K562 (cell line): Measurements from ENCODE around the gene FTH1. TPM values are rescaled to one million over a fixed set of nuclear protein-coding genes. Genes with fewer than 3 reads are reported as not detected.
A peak's percentile ranks its signal among the peaks of the same experiment; 100 is the strongest.

Experiments
- ATAC-seq: fragments of 200-7000 bp; cut with Tn5 transposase; 3 replicates; pipeline ENCODE4 v1.9.1; 2020; ENCODE audit warnings: moderate library complexity
- BruUV-seq: library from RNA; stranded (reverse); fragments of 400-500 nt; replicated peaks from 2 replicates; lab custom pipeline; 2021; lab: Mats Ljungman, UMichigan
- CTCF ChIA-PET: fragments of 300-600 bp; formaldehyde crosslinking; extraction: SDS; loops from one replicate; lab custom pipeline; 2021; ENCODE audit warnings: low intra/inter-chr PET ratio; lab: Yijun Ruan, JAX
- POLR2A ChIA-PET: fragments of 300-600, 350-650 bp; sonication (Branson Sonifier 250); formaldehyde crosslinking; extraction: SDS; loops from one replicate; lab custom pipeline; 2021; ENCODE audit warnings: antibody characterized with exemption, inconsistent platforms; lab: Yijun Ruan, JAX
- DNase-seq, 4 experiments: peaks; one replicate each; pipeline versions ENCODE4 v3.0.0 to v3.0.0-alpha.2; 2011 to 2018; ENCODE audit warnings: low spot score in 3 of 4, mixed read lengths in 3 of 4; ENCODE audit errors: extremely low read depth in 1 of 4
- FAIRE-seq: peaks from 2 replicates; lab custom pipeline; 2011; peaks lifted over from hg19 to GRCh38; lab: Jason Lieb, UNC
- H2AFZ ChIP-seq: 2 replicates; pipeline ENCODE4 v1.6.0; 2011; ENCODE audit warnings: low read depth, low read length, control low read depth, inconsistent platforms
- H3K27ac ChIP-seq: fragments of 200-600 bp; 3 replicates; pipeline ENCODE4 v1.8.0; 2011; ENCODE audit warnings: low read depth, mild to moderate bottlenecking, control low read depth, inconsistent platforms, low read length, moderate library complexity, mixed read lengths; ENCODE audit errors: extremely low read depth
- H3K27me3 ChIP-seq, 2 experiments: fragments of 300-600 bp in 1 of 2; 2 replicates in 1 of 2; 3 replicates in 1 of 2; pipeline versions ENCODE4 v1.6.0 to v1.8.0; 2011; ENCODE audit warnings: inconsistent platforms in 2 of 2, low read length in 2 of 2, mild to moderate bottlenecking in 1 of 2, mixed read lengths in 1 of 2, moderate library complexity in 1 of 2; ENCODE audit not compliant: control insufficient read depth in 2 of 2, insufficient read depth in 2 of 2
- H3K36me3 ChIP-seq: fragments of 300-600 bp; 3 replicates; pipeline ENCODE4 v1.8.0; 2011; ENCODE audit warnings: mild to moderate bottlenecking, low read length, inconsistent platforms; ENCODE audit not compliant: control insufficient read depth, insufficient read depth
- H3K4me1 ChIP-seq, 2 experiments: fragments of 200-600 bp in 1 of 2; replicated peaks in 1 of 2; 2 replicates in 1 of 2; 3 replicates in 1 of 2; pipeline versions ENCODE4 v1.5.1 to v1.8.0; 2011; ENCODE audit warnings: inconsistent platforms in 2 of 2, low read length in 2 of 2, mild to moderate bottlenecking in 1 of 2, mixed read lengths in 1 of 2, moderate library complexity in 1 of 2; ENCODE audit not compliant: control insufficient read depth in 2 of 2, insufficient read depth in 2 of 2
- H3K4me2 ChIP-seq: 2 replicates; pipeline ENCODE4 v1.6.1; 2011; ENCODE audit warnings: low read length, control low read depth, inconsistent platforms, mixed read lengths; ENCODE audit not compliant: insufficient read depth
- H3K4me3 ChIP-seq: fragments of 200-600 bp; sonication (generic), shearing (Covaris generic); 2 replicates; pipeline ENCODE4 v1.5.1; 2016; ENCODE audit warnings: control low read depth, inconsistent platforms
- H3K79me2 ChIP-seq: fragments of 200-600 bp; 3 replicates; pipeline ENCODE4 v1.8.0; 2011; ENCODE audit warnings: low read length, inconsistent platforms; ENCODE audit not compliant: control insufficient read depth, insufficient read depth
- H3K9ac ChIP-seq, 2 experiments: 2 replicates each; pipeline versions ENCODE4 v1.6.0 to v1.6.1; 2011; ENCODE audit warnings: low read depth in 2 of 2, low read length in 2 of 2, control low read depth in 1 of 2, inconsistent platforms in 1 of 2, mild to moderate bottlenecking in 1 of 2, mixed read lengths in 1 of 2; ENCODE audit not compliant: insufficient read depth in 1 of 2
- H3K9me1 ChIP-seq: one replicate; pipeline ENCODE4 v1.6.0; 2011; ENCODE audit warnings: inconsistent platforms, mild to moderate bottlenecking, low read length, moderate library complexity; ENCODE audit not compliant: control insufficient read depth, insufficient read depth
- H3K9me3 ChIP-seq: replicated peaks from 2 replicates; pipeline ENCODE4 v1.5.1; 2011; ENCODE audit warnings: low read depth, low read length, inconsistent platforms; ENCODE audit not compliant: control insufficient read depth, insufficient read depth
- H4K20me1 ChIP-seq: replicated peaks from 2 replicates; pipeline ENCODE4 v1.6.1; 2011; ENCODE audit warnings: low read length, inconsistent platforms, mixed read lengths; ENCODE audit not compliant: control insufficient read depth, insufficient read depth
- EP400 ChIP-seq: fragments of 450-650 bp; IDR thresholded peaks from 2 replicates; pipeline ENCODE4 v1.6.1; 2017; ENCODE audit warnings: antibody characterized with exemption, mild to moderate bottlenecking, moderate library complexity
- FOXK2 ChIP-seq, 2 experiments: fragments of 450-650 bp; IDR thresholded peaks in 1 of 2; conservative IDR thresholded peaks in 1 of 2; 2 replicates each; pipeline ENCODE4 v1.6.1; 2016; ENCODE audit warnings: low read depth in 2 of 2, mild to moderate bottlenecking in 1 of 2
- HMG20B ChIP-seq: fragments of 250-450 bp; sonication (Bioruptor Pico); IDR thresholded peaks from 2 replicates; pipeline ENCODE4 v1.5.0; 2021; ENCODE audit warnings: mild to moderate bottlenecking
- NCOA1 ChIP-seq: fragments of 450-650 bp; IDR thresholded peaks from 2 replicates; pipeline ENCODE4 v1.6.1; 2016; ENCODE audit warnings: low read depth
- RAD51 ChIP-seq: fragments of 450-650 bp; IDR thresholded peaks from 2 replicates; pipeline ENCODE4 v1.7.1; 2016; ENCODE audit warnings: low read depth, mild to moderate bottlenecking, borderline replicate concordance
- RBM25 ChIP-seq: fragments of 200-400 bp; formaldehyde crosslinking; IDR thresholded peaks from 2 replicates; pipeline ENCODE4 v1.6.1; 2018; ENCODE audit warnings: low read length, low read depth, moderate library complexity; ENCODE audit not compliant: severe bottlenecking
- SPI1 ChIP-seq: IDR thresholded peaks from 2 replicates; pipeline ENCODE4 v1.6.1; 2011; ENCODE audit warnings: low read depth, low read length, control low read depth, borderline replicate concordance
- STAG1 ChIP-seq: sonication (generic); formaldehyde crosslinking; IDR thresholded peaks from 2 replicates; pipeline ENCODE4 v1.5.0; 2020; ENCODE audit warnings: missing genetic modification reagents, borderline replicate concordance
- ZNF140 ChIP-seq: fragments of 250-450 bp; sonication (Bioruptor Pico); IDR thresholded peaks from 2 replicates; pipeline ENCODE4 v1.8.0; 2021; ENCODE audit warnings: moderate library complexity, mild to moderate bottlenecking, inconsistent platforms
- ZNF444 ChIP-seq: fragments of 250-450 bp; sonication (Bioruptor Pico); IDR thresholded peaks from 2 replicates; pipeline ENCODE4 v1.4.0; 2020; ENCODE audit warnings: mild to moderate bottlenecking, moderate library complexity
- ZNF830 ChIP-seq: fragments of 250-450 bp; sonication (Bioruptor Pico); IDR thresholded peaks from 2 replicates; pipeline ENCODE4 v1.5.0; 2021; ENCODE audit warnings: mild to moderate bottlenecking
- WGBS: fragments of 100-300 bp; shearing (Covaris generic); methylation state at CpG from one replicate; pipeline ENCODE4 v1.1.6; 2016; ENCODE audit warnings: low coverage, mixed read lengths; ENCODE audit not compliant: insufficient coverage; ENCODE audit errors: missing lambda C conversion rate; 5-methylcytosine and 5-hydroxymethylcytosine counted together
- in situ Hi-C: fragments of 300-500 bp; cut with MboI; formaldehyde crosslinking; loops from 4 replicates; pipeline ENCODE4 v1.15.0; 2018; ENCODE audit warnings: inconsistent platforms, mixed read lengths
- intact Hi-C: fragments of 100-400 bp; cut with micrococcal nuclease; formaldehyde crosslinking; loops from 2 replicates; pipeline ENCODE4 v1.14.2; 2022
- polyA plus RNA-seq, 8 experiments: library from polyadenylated mRNA; depleted of rRNA in 4 of 8; stranded (reverse) in 5 of 8; unstranded in 3 of 8; fragments of >200 nt; fragmentation: Nextera tagmentation in 2 of 8; fragmentation: Illumina TruSeq in 1 of 8; extraction: Ambion mirVana in 2 of 8; extraction: Trizol in 1 of 8; gene quantifications; 2 replicates each; pipeline versions ENCODE4 v1.2.1 to v1.2.3, GENCODE V29; 2011 to 2014; ENCODE audit warnings: inconsistent platforms in 1 of 8, missing spikeins in 1 of 8
- total RNA-seq, 7 experiments: library from RNA; depleted of rRNA in 6 of 7; stranded (reverse); fragments of >200 nt in 6 of 7; fragmentation: Illumina TruSeq in 2 of 7; extraction: Trizol in 2 of 7; gene quantifications; 2 replicates each; pipeline versions ENCODE4 v1.2.1 to v1.2.3, GENCODE V29; 2011 to 2021; ENCODE audit warnings: low replicate concordance in 1 of 7
- TF ChIP-seq, protein P1 (sequence below), 2 experiments: fragments of 450-650 bp; IDR thresholded peaks; 2 replicates each; pipeline ENCODE4 v1.6.1; 2016; ENCODE audit warnings: mild to moderate bottlenecking in 2 of 2, borderline replicate concordance in 1 of 2, low read depth in 1 of 2, moderate library complexity in 1 of 2

The FTH1 gene
- total and polyA plus RNA-seq, 9 of the 15 experiments (the other 6 are each of a cell fraction or from before 2014, with no cell fraction given), result 370 to 3,146 (median 802) TPM

GRCh38 chr11:61971248-61972111 lies 4.0 kb upstream of the FTH1 start:
- peak; percentile 95 for FAIRE-seq
- H3K27ac ChIP-seq, result peak overlapping the region; percentile 97
- 19% methylated on average over 13 of the region's 16 CpGs for WGBS
- CTCF ChIA-PET, result interaction anchor here (0.6 kb wide), 1 partner anchor 82 kb away, joined by 3 read pairs; no protein-coding TSS in a partner anchor
- H3K9me1 ChIP-seq, result no peaks in the 10 kb centered on the region
- H4K20me1 ChIP-seq, result peaks cover 5% of the 10 kb centered on the region
- H3K9ac ChIP-seq, result peak overlapping the region; percentile 76 to 89
- in situ Hi-C loops (no loop called here), intact Hi-C loops (loop anchor here (1.0 kb wide), 2 partner anchors 54 to 156 kb away; no protein-coding TSS in a partner anchor)
- no peaks in the 10 kb centered on the region for H3K9me3 ChIP-seq
- POLR2A ChIA-PET, result interaction anchor here (0.6 to 5.3 kb wide), 21 partner anchors 9 to 609 kb away, joined by 3 to 38 read pairs (median 4); partner anchors contain the start of genes CYB561A3 and TMEM138
- H3K36me3 ChIP-seq, result peaks cover 4% of the 10 kb centered on the region
- BruUV-seq, result no TSS peak
- peaks cover 44 to 54% of the 10 kb centered on the region in 2 experiments for H3K4me1 ChIP-seq
- no peaks in the 10 kb centered on the region for H3K27me3 ChIP-seq
- H3K79me2 ChIP-seq, result peaks cover 59% of the 10 kb centered on the region
- DNase-seq, result peak; percentile 92 to 99 (median 94)
- peak overlapping the region; percentile 66 for H2AFZ ChIP-seq
- peak; percentile 66 for ATAC-seq
- H3K4me2 ChIP-seq, result peak overlapping the region; percentile 74
- no peak overlapping the region; the same call in 1 of the 2 replicates for H3K4me3 ChIP-seq
- TF ChIP-seq SPI1, result no peak
- no peak for TF ChIP-seq ZNF140
- no peak for TF ChIP-seq HMG20B (CRISPR knock-in tag)
- TF ChIP-seq NCOA1, result peak; percentile 82
- TF ChIP-seq ZNF444, result no peak
- peak; percentile 94 to 97 for TF ChIP-seq FOXK2 (conservative IDR thresholded peaks at IDR 0.05 in 1 of 2, IDR thresholded peaks at IDR 0.05 in 1 of 2; ENCODE audit: low read depth in 2 of 2)
- no peak for TF ChIP-seq RBM25
- peak; percentile 89 for TF ChIP-seq EP400
- no peak for TF ChIP-seq ZNF830 (CRISPR knock-in tag)
- no peak for TF ChIP-seq STAG1
- peak; percentile 83 for TF ChIP-seq RAD51
- TF ChIP-seq, protein P1, sequence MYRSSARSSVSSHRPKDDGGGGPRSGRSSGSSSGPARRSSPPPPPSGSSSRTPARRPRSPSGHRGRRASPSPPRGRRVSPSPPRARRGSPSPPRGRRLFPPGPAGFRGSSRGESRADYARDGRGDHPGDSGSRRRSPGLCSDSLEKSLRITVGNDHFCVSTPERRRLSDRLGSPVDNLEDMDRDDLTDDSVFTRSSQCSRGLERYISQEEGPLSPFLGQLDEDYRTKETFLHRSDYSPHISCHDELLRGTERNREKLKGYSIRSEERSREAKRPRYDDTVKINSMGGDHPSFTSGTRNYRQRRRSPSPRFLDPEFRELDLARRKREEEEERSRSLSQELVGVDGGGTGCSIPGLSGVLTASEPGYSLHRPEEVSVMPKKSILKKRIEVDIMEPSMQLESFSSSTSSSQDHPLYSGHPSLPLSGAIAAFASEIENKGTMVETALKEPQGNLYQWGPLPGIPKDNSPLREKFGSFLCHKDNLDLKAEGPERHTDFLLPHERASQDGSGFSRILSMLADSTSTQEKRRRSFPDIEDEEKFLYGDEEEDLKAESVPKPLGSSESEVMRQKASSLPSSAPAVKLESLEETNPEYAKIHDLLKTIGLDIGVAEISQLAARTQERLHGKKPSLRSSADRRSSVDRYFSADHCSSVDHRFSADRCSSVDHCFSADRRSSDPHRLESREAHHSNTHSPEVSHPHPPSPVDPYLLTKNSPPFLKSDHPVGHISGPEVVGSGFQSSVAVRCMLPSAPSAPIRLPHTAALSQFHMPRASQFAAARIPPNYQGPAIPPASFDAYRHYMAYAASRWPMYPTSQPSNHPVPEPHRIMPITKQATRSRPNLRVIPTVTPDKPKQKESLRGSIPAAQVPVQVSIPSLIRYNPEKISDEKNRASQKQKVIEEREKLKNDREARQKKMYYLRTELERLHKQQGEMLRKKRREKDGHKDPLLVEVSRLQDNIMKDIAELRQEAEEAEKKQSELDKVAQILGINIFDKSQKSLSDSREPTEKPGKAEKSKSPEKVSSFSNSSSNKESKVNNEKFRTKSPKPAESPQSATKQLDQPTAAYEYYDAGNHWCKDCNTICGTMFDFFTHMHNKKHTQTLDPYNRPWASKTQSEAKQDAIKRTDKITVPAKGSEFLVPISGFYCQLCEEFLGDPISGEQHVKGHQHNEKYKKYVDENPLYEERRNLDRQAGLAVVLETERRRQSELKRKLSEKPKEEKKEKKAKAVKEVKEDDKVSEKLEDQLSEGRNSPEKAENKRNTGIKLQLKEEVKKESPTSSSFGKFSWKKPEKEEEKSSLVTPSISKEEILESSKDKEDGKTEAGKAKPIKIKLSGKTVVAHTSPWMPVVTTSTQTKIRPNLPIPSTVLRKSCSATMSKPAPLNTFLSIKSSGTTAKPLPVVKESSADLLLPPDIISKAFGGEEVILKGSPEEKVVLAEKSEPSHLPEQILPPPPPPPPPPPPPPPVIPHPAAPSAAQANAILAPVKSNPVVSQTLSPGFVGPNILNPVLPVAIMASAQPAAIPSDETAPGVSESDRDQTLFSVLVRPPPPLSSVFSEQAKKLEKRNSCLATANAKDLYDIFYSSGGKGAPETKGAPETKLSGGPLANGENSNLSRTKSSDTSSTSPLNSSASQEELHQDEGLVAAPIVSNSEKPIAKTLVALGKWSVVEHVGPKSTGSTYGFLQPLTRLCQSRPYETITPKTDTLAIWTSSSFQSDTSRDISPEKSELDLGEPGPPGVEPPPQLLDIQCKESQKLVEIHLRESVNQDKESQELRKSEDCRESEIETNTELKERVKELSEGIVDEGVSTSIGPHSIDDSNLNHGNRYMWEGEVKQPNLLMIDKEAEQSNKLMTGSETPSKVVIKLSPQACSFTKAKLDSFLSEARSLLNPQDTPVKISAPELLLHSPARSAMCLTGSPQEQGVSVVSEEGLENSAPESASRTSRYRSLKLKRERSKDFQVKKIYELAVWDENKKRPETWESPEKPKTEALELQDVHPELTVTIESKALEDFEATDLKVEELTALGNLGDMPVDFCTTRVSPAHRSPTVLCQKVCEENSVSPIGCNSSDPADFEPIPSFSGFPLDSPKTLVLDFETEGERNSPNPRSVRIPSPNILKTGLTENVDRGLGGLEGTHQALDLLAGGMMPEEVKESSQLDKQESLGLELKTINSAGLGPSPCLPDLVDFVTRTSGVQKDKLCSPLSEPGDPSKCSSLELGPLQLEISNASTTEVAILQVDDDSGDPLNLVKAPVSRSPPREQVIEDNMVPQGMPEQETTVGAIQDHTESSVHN (IDR thresholded peaks at IDR 0.05; ENCODE audit: borderline replicate concordance in 1 of 2, low read depth in 1 of 2), result peak in 1 of 2 experiments; percentile 83; a peak in 2 of 4 replicates
